Measurements from ENCODE around the gene LRRC8A. TPM values are rescaled to one million over a fixed set of nuclear protein-coding genes. Genes with fewer than 3 reads are reported as not detected.

Gene LRRC8A
- total and polyA plus RNA-seq, 4 donors: 14.3 to 100 (median 52.6) TPM

GRCh38 chr9:128910906-128911305 lies 29.0 kb downstream of the LRRC8A start:
- ATAC-seq (ENCODE audit: low FRiP score) (no peak), DNase-seq (no peak)
- Histone ChIP-seq H3K27ac (ENCODE audit: low read depth in 1 of 2, low read length in 2 of 2) (peak overlapping the region in 1 of 2 donors; percentile 78), H3K27me3 (ENCODE audit: control insufficient read depth in 1 of 2, insufficient read depth in 2 of 2, low read length in 1 of 2) (no peaks in the 10 kb centered on the region), H3K4me1 (ENCODE audit: control insufficient read depth in 1 of 2, insufficient read depth in 2 of 2, low read length in 2 of 2) (peaks cover 0 to 11% of the 10 kb centered on the region in 2 donors), H3K9me3 (ENCODE audit: control insufficient read depth, low read length) (no peaks in the 10 kb centered on the region), H3K36me3 (ENCODE audit: control insufficient read depth in 1 of 2, insufficient read depth in 2 of 2, low read length in 1 of 2) (peaks cover 0 to 15% of the 10 kb centered on the region in 2 donors), H3K4me3 (ENCODE audit: low read length in 2 of 2) (no peak overlapping the region)
- WGBS, 2 donors: 71 to 73% methylated on average over 6 of the region's 6 CpGs
- intact Hi-C loops (cut with DNase I): loop anchor here in 1 of 2 donors (5.0 kb wide), 1 partner anchor 34 kb away; no protein-coding TSS in a partner anchor

GRCh38 chr9:128911529-128912035 lies 29.6 kb downstream of the LRRC8A start:
- 11 to 15% methylated on average over 8 of the region's 8 CpGs for WGBS, 2 donors

GRCh38 chr9:128912270-128912853 lies 30.4 kb downstream of the LRRC8A start:
- Histone ChIP-seq H3K27ac (ENCODE audit: low read depth in 1 of 2, low read length in 2 of 2) (peak overlapping the region; percentile 43 to 88), H3K36me3 (ENCODE audit: control insufficient read depth in 1 of 2, insufficient read depth in 2 of 2, low read length in 1 of 2) (peaks cover 0 to 14% of the 10 kb centered on the region in 2 donors), H3K4me3 (ENCODE audit: low read length in 2 of 2) (no peak overlapping the region), H3K27me3 (ENCODE audit: control insufficient read depth in 1 of 2, insufficient read depth in 2 of 2, low read length in 1 of 2) (no peaks in the 10 kb centered on the region), H3K4me1 (ENCODE audit: control insufficient read depth in 1 of 2, insufficient read depth in 2 of 2, low read length in 2 of 2) (peaks cover 0 to 11% of the 10 kb centered on the region in 2 donors), H3K9me3 (ENCODE audit: control insufficient read depth, low read length) (no peaks in the 10 kb centered on the region)
- DNase-seq (no peak), ATAC-seq (ENCODE audit: low FRiP score) (no peak)
- 51 to 53% methylated on average over 15 of the region's 15 CpGs for WGBS, 2 donors
- intact Hi-C loops (cut with DNase I): loop anchor here in 1 of 2 donors (5.0 kb wide), 1 partner anchor 35 kb away; no protein-coding TSS in a partner anchor

More at GRCh38 chr9:128911529-128912035, 29.6 kb downstream of the LRRC8A start:
- peaks cover 0 to 15% of the 10 kb centered on the region in 2 donors for H3K36me3 ChIP-seq (ENCODE audit: control insufficient read depth in 1 of 2, insufficient read depth in 2 of 2, low read length in 1 of 2)
- DNase-seq (peak; percentile 91 to 95), ATAC-seq (ENCODE audit: low FRiP score) (peak; percentile 74)
- H3K27me3 ChIP-seq (ENCODE audit: control insufficient read depth in 1 of 2, insufficient read depth in 2 of 2, low read length in 1 of 2): no peaks in the 10 kb centered on the region
- peak overlapping the region; percentile 43 to 88 for H3K27ac ChIP-seq (ENCODE audit: low read depth in 1 of 2, low read length in 2 of 2)
- peaks cover 0 to 11% of the 10 kb centered on the region in 2 donors for H3K4me1 ChIP-seq (ENCODE audit: control insufficient read depth in 1 of 2, insufficient read depth in 2 of 2, low read length in 2 of 2)
- no peak overlapping the region for H3K4me3 ChIP-seq (ENCODE audit: low read length in 2 of 2)
- H3K9me3 ChIP-seq (ENCODE audit: control insufficient read depth, low read length): no peaks in the 10 kb centered on the region
- intact Hi-C loops (cut with DNase I): loop anchor here in 1 of 2 donors (5.0 kb wide), 1 partner anchor 34 kb away; no protein-coding TSS in a partner anchor

- peaks cover 0 to 11% of the 10 kb centered on the region in 2 donors for H3K4me1 ChIP-seq (ENCODE audit: control insufficient read depth in 1 of 2, insufficient read depth in 2 of 2, low read length in 2 of 2)
- intact Hi-C loops (cut with DNase I): loop anchor here in 1 of 2 donors (5.0 kb wide), 1 partner anchor 36 kb away; no protein-coding TSS in a partner anchor
- WGBS, 2 donors: 29 to 33% methylated on average over 15 of the region's 15 CpGs
- ATAC-seq (ENCODE audit: low FRiP score): no peak
- H3K27ac ChIP-seq (ENCODE audit: low read depth in 1 of 2, low read length in 2 of 2): peak overlapping the region; percentile 36 to 68
- H3K4me3 ChIP-seq (ENCODE audit: low read length in 2 of 2): no peak overlapping the region
- H3K9me3 ChIP-seq (ENCODE audit: control insufficient read depth, low read length): no peaks in the 10 kb centered on the region
- no peaks in the 10 kb centered on the region for H3K27me3 ChIP-seq (ENCODE audit: control insufficient read depth in 1 of 2, insufficient read depth in 2 of 2, low read length in 1 of 2)
- no peak for DNase-seq
- H3K36me3 ChIP-seq (ENCODE audit: control insufficient read depth in 1 of 2, insufficient read depth in 2 of 2, low read length in 1 of 2): peaks cover 0 to 5% of the 10 kb centered on the region in 2 donors
Observed at GRCh38 chr9:128913048-128913900, 31.3 kb downstream of the LRRC8A start.

- H3K4me3 ChIP-seq (ENCODE audit: low read length in 2 of 2): no peak overlapping the region
- intact Hi-C loops (cut with DNase I): loop anchor here in 1 of 2 donors (5.0 kb wide), 1 partner anchor 37 kb away; no protein-coding TSS in a partner anchor
- no peak for DNase-seq
- ATAC-seq (ENCODE audit: low FRiP score): no peak
- no peaks in the 10 kb centered on the region for H3K9me3 ChIP-seq (ENCODE audit: control insufficient read depth, low read length)
- no peaks in the 10 kb centered on the region for H3K27me3 ChIP-seq (ENCODE audit: control insufficient read depth in 1 of 2, insufficient read depth in 2 of 2, low read length in 1 of 2)
- WGBS, 2 donors: 66 to 68% methylated on average over 23 of the region's 23 CpGs
- H3K4me1 ChIP-seq (ENCODE audit: control insufficient read depth in 1 of 2, insufficient read depth in 2 of 2, low read length in 2 of 2): peaks cover 0 to 11% of the 10 kb centered on the region in 2 donors
- H3K36me3 ChIP-seq (ENCODE audit: control insufficient read depth in 1 of 2, insufficient read depth in 2 of 2, low read length in 1 of 2): no peaks in the 10 kb centered on the region
- peak overlapping the region; percentile 15 to 68 for H3K27ac ChIP-seq (ENCODE audit: low read depth in 1 of 2, low read length in 2 of 2)
Observed at GRCh38 chr9:128913995-128914772, 32.3 kb downstream of the LRRC8A start.

- H3K36me3 ChIP-seq (ENCODE audit: control insufficient read depth in 1 of 2, insufficient read depth in 2 of 2, low read length in 1 of 2): no peaks in the 10 kb centered on the region
- 25 to 39% methylated on average over 18 of the region's 18 CpGs for WGBS, 2 donors
- intact Hi-C loops (cut with DNase I): loop anchor here in 1 of 2 donors (2.0 kb wide), 1 partner anchor 33 kb away; the partner anchor contains the start of gene LRRC8A
- H3K4me3 ChIP-seq (ENCODE audit: low read length in 2 of 2): no peak overlapping the region
- DNase-seq (peak in 1 of 2 donors; percentile 82), ATAC-seq (ENCODE audit: low FRiP score) (peak; percentile 23)
- H3K9me3 ChIP-seq (ENCODE audit: control insufficient read depth, low read length): no peaks in the 10 kb centered on the region
- H3K27me3 ChIP-seq (ENCODE audit: control insufficient read depth in 1 of 2, insufficient read depth in 2 of 2, low read length in 1 of 2): no peaks in the 10 kb centered on the region
- H3K27ac ChIP-seq (ENCODE audit: low read depth in 1 of 2, low read length in 2 of 2): peak overlapping the region; percentile 23 to 96
- peaks cover 0 to 8% of the 10 kb centered on the region in 2 donors for H3K4me1 ChIP-seq (ENCODE audit: control insufficient read depth in 1 of 2, insufficient read depth in 2 of 2, low read length in 2 of 2)
Observed at GRCh38 chr9:128916204-128916603, 34.3 kb downstream of the LRRC8A start.

- intact Hi-C loops (cut with DNase I): loop anchor here in 1 of 2 donors (2.0 kb wide), 1 partner anchor 34 kb away; the partner anchor contains the start of gene LRRC8A
- Histone ChIP-seq H3K27me3 (ENCODE audit: control insufficient read depth in 1 of 2, insufficient read depth in 2 of 2, low read length in 1 of 2) (no peaks in the 10 kb centered on the region), H3K4me3 (ENCODE audit: low read length in 2 of 2) (no peak overlapping the region), H3K4me1 (ENCODE audit: control insufficient read depth in 1 of 2, insufficient read depth in 2 of 2, low read length in 2 of 2) (peaks cover 0 to 7% of the 10 kb centered on the region in 2 donors), H3K9me3 (ENCODE audit: control insufficient read depth, low read length) (no peaks in the 10 kb centered on the region), H3K36me3 (ENCODE audit: control insufficient read depth in 1 of 2, insufficient read depth in 2 of 2, low read length in 1 of 2) (no peaks in the 10 kb centered on the region), H3K27ac (ENCODE audit: low read depth in 1 of 2, low read length in 2 of 2) (peak overlapping the region; percentile 23 to 96)
- ATAC-seq (ENCODE audit: low FRiP score): no peak
- DNase-seq: no peak
- WGBS, 2 donors: 75% methylated on average over 11 of the region's 11 CpGs
Observed at GRCh38 chr9:128916745-128917144, 34.8 kb downstream of the LRRC8A start.
